ENCODE data around the gene ZDHHC22.

GRCh38 chr14:77125281-77125801 is 16.2 kb downstream of the ZDHHC22 start:
- TF ChIP-seq EGR1 (IDR thresholded peaks at IDR 0.05) (no peak), CEBPB (IDR thresholded peaks at IDR 0.05) (no peak), TAF1 (IDR thresholded peaks at IDR 0.05; ENCODE audit: low read depth) (no peak)
